ENCODE measurements around the gene TIMP2.

GRCh38 chr17:78897664-78898047 lies 27.5 kb downstream of the TIMP2 start:
- TF ChIP-seq, protein P1, sequence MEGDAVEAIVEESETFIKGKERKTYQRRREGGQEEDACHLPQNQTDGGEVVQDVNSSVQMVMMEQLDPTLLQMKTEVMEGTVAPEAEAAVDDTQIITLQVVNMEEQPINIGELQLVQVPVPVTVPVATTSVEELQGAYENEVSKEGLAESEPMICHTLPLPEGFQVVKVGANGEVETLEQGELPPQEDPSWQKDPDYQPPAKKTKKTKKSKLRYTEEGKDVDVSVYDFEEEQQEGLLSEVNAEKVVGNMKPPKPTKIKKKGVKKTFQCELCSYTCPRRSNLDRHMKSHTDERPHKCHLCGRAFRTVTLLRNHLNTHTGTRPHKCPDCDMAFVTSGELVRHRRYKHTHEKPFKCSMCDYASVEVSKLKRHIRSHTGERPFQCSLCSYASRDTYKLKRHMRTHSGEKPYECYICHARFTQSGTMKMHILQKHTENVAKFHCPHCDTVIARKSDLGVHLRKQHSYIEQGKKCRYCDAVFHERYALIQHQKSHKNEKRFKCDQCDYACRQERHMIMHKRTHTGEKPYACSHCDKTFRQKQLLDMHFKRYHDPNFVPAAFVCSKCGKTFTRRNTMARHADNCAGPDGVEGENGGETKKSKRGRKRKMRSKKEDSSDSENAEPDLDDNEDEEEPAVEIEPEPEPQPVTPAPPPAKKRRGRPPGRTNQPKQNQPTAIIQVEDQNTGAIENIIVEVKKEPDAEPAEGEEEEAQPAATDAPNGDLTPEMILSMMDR (IDR thresholded peaks at IDR 0.05; ENCODE audit: low read depth, low read length) = no peak
- TF ChIP-seq EZH2phosphoT487 (IDR thresholded peaks at IDR 0.05; ENCODE audit: low read depth) = no peak

All from OCI-LY3 (cell line).